Endothelial cell of umbilical vein (primary cell): ENCODE results near the gene DGKH. TPM values are rescaled to one million over a fixed set of nuclear protein-coding genes. Genes with fewer than 3 reads are reported as not detected.

ENCODE experiments used
- BruUV-seq: library from RNA; stranded (reverse); fragments of 400-500 nt; replicated peaks from 2 replicates; lab custom pipeline; 2021; lab: Mats Ljungman, UMichigan
- CTCF ChIA-PET: fragments of 300-600, 350-600 bp; sonication (Branson Sonifier 250); formaldehyde crosslinking; loops from one replicate; lab custom pipeline; 2021; ENCODE audit warnings: antibody characterized with exemption, inconsistent platforms; lab: Charles Lee
- POLR2A ChIA-PET: fragments of 300-600, 350-600 bp; sonication (Branson Sonifier 250); formaldehyde crosslinking; loops from one replicate; lab custom pipeline; 2021; ENCODE audit warnings: antibody characterized with exemption, inconsistent platforms; lab: Charles Lee
- DNase-seq: peaks from one replicate; pipeline ENCODE4 v3.0.0-alpha.2; 2011; ENCODE audit warnings: low read depth, low spot score
- FAIRE-seq: peaks from 2 replicates; lab custom pipeline; 2011; peaks lifted over from hg19 to GRCh38; lab: Jason Lieb, UNC
- H2AFZ ChIP-seq: 2 replicates; pipeline ENCODE4 v1.6.0; 2012; ENCODE audit warnings: low read depth, low read length, control low read depth, inconsistent platforms
- H3K27ac ChIP-seq: 2 replicates; pipeline ENCODE4 v1.5.1; 2011; ENCODE audit warnings: low read depth, mild to moderate bottlenecking, control low read depth, low read length, moderate library complexity; ENCODE audit not compliant: insufficient read depth
- H3K27me3 ChIP-seq, 2 experiments: 2 replicates each; pipeline versions ENCODE4 v1.6.0 to v1.6.1; 2011; ENCODE audit warnings: low read length in 2 of 2, mixed read lengths in 1 of 2; ENCODE audit not compliant: control insufficient read depth in 2 of 2, insufficient read depth in 2 of 2
- H3K36me3 ChIP-seq, 2 experiments: 2 replicates in 1 of 2; 3 replicates in 1 of 2; pipeline ENCODE4 v1.5.1; 2011; ENCODE audit warnings: low read length in 2 of 2, mild to moderate bottlenecking in 1 of 2, moderate library complexity in 1 of 2; ENCODE audit not compliant: control insufficient read depth in 2 of 2, insufficient read depth in 2 of 2; ENCODE audit errors: extremely low read depth in 1 of 2
- H3K4me1 ChIP-seq: 3 replicates; pipeline ENCODE4 v1.5.1; 2011; ENCODE audit warnings: mild to moderate bottlenecking, low read length; ENCODE audit not compliant: control insufficient read depth, insufficient read depth; ENCODE audit errors: extremely low read depth
- H3K4me2 ChIP-seq: 2 replicates; pipeline ENCODE4 v1.6.1; 2011; ENCODE audit warnings: low read length, control low read depth, mixed read lengths; ENCODE audit not compliant: insufficient read depth
- H3K4me3 ChIP-seq, 3 experiments: fragments of 200-600 bp in 1 of 3; sonication (generic), shearing (Covaris generic) in 1 of 3; replicated peaks in 1 of 3; 2 replicates each; pipeline ENCODE4 v1.5.1; 2011 to 2016; ENCODE audit warnings: control low read depth in 3 of 3, low read length in 3 of 3, mild to moderate bottlenecking in 2 of 3, inconsistent platforms in 1 of 3, low read depth in 1 of 3, moderate library complexity in 1 of 3; ENCODE audit not compliant: insufficient read depth in 1 of 3
- H3K79me2 ChIP-seq: 2 replicates; pipeline ENCODE4 v1.6.0; 2012; ENCODE audit warnings: low read length, inconsistent platforms; ENCODE audit not compliant: control insufficient read depth, insufficient read depth
- H3K9ac ChIP-seq: replicated peaks from 2 replicates; pipeline ENCODE3; 2011; ENCODE audit warnings: low read length, control low read depth; ENCODE audit not compliant: insufficient read depth; ENCODE audit errors: extremely low read depth
- H3K9me1 ChIP-seq: replicated peaks from 3 replicates; pipeline ENCODE4 v1.6.0; 2011; ENCODE audit warnings: mild to moderate bottlenecking, low read length; ENCODE audit not compliant: control insufficient read depth, insufficient read depth; ENCODE audit errors: extremely low read depth
- H3K9me3 ChIP-seq: replicated peaks from 2 replicates; pipeline ENCODE4 v1.5.1; 2012; ENCODE audit warnings: low read length, inconsistent platforms; ENCODE audit not compliant: control insufficient read depth, insufficient read depth
- H4K20me1 ChIP-seq: replicated peaks from 2 replicates; pipeline ENCODE3; 2011; ENCODE audit warnings: mild to moderate bottlenecking, low read length; ENCODE audit not compliant: control insufficient read depth, insufficient read depth; ENCODE audit errors: extremely low read depth
- CTCF ChIP-seq, 2 donors: IDR thresholded peaks; 1 replicate in 1 of 2; 2 replicates in 1 of 2; pipeline ENCODE4 v1.5.1; 2011; ENCODE audit warnings: low read length in 2 of 2, mild to moderate bottlenecking in 2 of 2, moderate library complexity in 2 of 2, control low read depth in 1 of 2, inconsistent platforms in 1 of 2, low read depth in 1 of 2; ENCODE audit not compliant: insufficient read depth in 1 of 2; ENCODE audit errors: extremely low read depth in 1 of 2
- EZH2 ChIP-seq: IDR thresholded peaks from 2 replicates; pipeline ENCODE4 v1.6.1; 2012; ENCODE audit warnings: borderline replicate concordance, low read depth, mild to moderate bottlenecking, moderate library complexity, low read length, inconsistent platforms; ENCODE audit not compliant: severe bottlenecking
- FOS ChIP-seq: IDR thresholded peaks from 2 replicates; pipeline ENCODE4 v1.6.1; 2011; ENCODE audit warnings: mild to moderate bottlenecking, low read length, moderate library complexity, borderline replicate concordance; ENCODE audit not compliant: insufficient read depth
- GATA2 ChIP-seq: IDR thresholded peaks from 2 replicates; pipeline ENCODE4 v1.7.0; 2011; ENCODE audit warnings: low read depth, mild to moderate bottlenecking, moderate library complexity, mixed read lengths, low read length; ENCODE audit not compliant: insufficient read length, insufficient read depth
- JUN ChIP-seq: IDR thresholded peaks from 2 replicates; pipeline ENCODE4 v1.6.1; 2011; ENCODE audit warnings: borderline replicate concordance, low read depth; ENCODE audit not compliant: insufficient read length, insufficient read depth
- MAX ChIP-seq: IDR thresholded peaks from 2 replicates; pipeline ENCODE4 v1.6.1; 2011; ENCODE audit not compliant: insufficient read depth, insufficient read length
- MYC ChIP-seq: IDR thresholded peaks from one replicate; pipeline ENCODE4 v1.6.1; 2011; ENCODE audit warnings: mild to moderate bottlenecking, low read depth, low read length
- POLR2A ChIP-seq: IDR thresholded peaks from 2 replicates; pipeline ENCODE4 v1.6.1; 2012; ENCODE audit warnings: low read depth, mild to moderate bottlenecking, control low read depth, low read length
- POLR2AphosphoS5 ChIP-seq: IDR thresholded peaks from 2 replicates; pipeline ENCODE4 v1.6.1; 2012; ENCODE audit warnings: low read depth, mild to moderate bottlenecking, control low read depth, low read length, moderate library complexity; ENCODE audit not compliant: insufficient read depth
- dilution Hi-C: fragments of 300-500 bp; cut with MboI; formaldehyde crosslinking; loops from one replicate; pipeline ENCODE4 v1.15.0; 2019; ENCODE audit warnings: low sequenced_read_pairs; ENCODE audit not compliant: extremely low pct_ligation_motif_present
- intact Hi-C: fragments of 100-400 bp; cut with micrococcal nuclease; formaldehyde crosslinking; loops from one replicate; pipeline ENCODE4 v1.10.0; 2022
- polyA plus RNA-seq, 4 experiments: library from polyadenylated mRNA; depleted of rRNA in 3 of 4; stranded (reverse) in 3 of 4; unstranded in 1 of 4; fragments of >200 nt; gene quantifications; 2 replicates each; pipeline versions ENCODE4 v1.2.1 to v1.2.3, GENCODE V29; 2011 to 2012; ENCODE audit warnings: missing spikeins in 1 of 4
- total RNA-seq: library from RNA; stranded (reverse); gene quantifications from 2 replicates; pipeline ENCODE4 v1.2.3, GENCODE V29; 2021

DGKH gene
- total and polyA plus RNA-seq, 2 donors (not counting 3 experiments of a cell fraction or from before 2014, with no cell fraction given) = 4.1 to 30.1 TPM

- CTCF ChIA-PET = interaction anchor here (1.2 to 15.3 kb wide), 4 partner anchors 23 to 461 kb away, joined by 3 to 221 read pairs (median 4); no protein-coding TSS in a partner anchor
- dilution Hi-C loops = loop anchor here (25.0 kb wide), 1 partner anchor 451 kb away; no protein-coding TSS in a partner anchor
These were observed 65.0 kb downstream of the DGKH start for GRCh38 chr13:42113478-42113877.

More at GRCh38 chr13:42113478-42113877, 65.0 kb downstream of the DGKH start:
- FAIRE-seq = no peak
- Histone ChIP-seq H3K9ac (no peak overlapping the region), H3K4me2 (no peak overlapping the region), H3K9me3 (no peaks in the 10 kb centered on the region), H3K9me1 (no peaks in the 10 kb centered on the region), H3K36me3 (no peaks in the 10 kb centered on the region), H4K20me1 (peaks cover 2% of the 10 kb centered on the region), H3K4me1 (no peaks in the 10 kb centered on the region), H3K27me3 (no peaks in the 10 kb centered on the region), H2AFZ (no peak overlapping the region), H3K79me2 (peaks cover 24% of the 10 kb centered on the region), H3K4me3 (no peak overlapping the region), H3K27ac (no peak overlapping the region)
- no peak for DNase-seq
- intact Hi-C loops = no loop called here
- POLR2A ChIA-PET = no interaction called here
- TF ChIP-seq JUN (no peak), EZH2 (no peak), POLR2A (no peak), FOS (no peak), POLR2AphosphoS5 (no peak), MAX (no peak), MYC (no peak), CTCF (IDR thresholded peaks at IDR 0.05; ENCODE audit: extremely low read depth in 1 of 2, insufficient read depth in 1 of 2, low read depth in 1 of 2, low read length in 2 of 2) (no peak), GATA2 (no peak)
- BruUV-seq = no TSS peak
